GM12874 (cell line): ENCODE results near the gene CNTD1.

ENCODE experiments used
- CTCF ChIP-seq: IDR thresholded peaks from 2 replicates; pipeline ENCODE4 v1.5.1; 2011; ENCODE audit warnings: low read depth, mild to moderate bottlenecking, control low read depth, low read length, moderate library complexity; ENCODE audit not compliant: insufficient read depth

CNTD1 gene

GRCh38 chr17:42841975-42842685 is 43.5 kb downstream of the CNTD1 start:
- no peak for TF ChIP-seq CTCF

GRCh38 chr17:42843358-42843934 is 44.8 kb downstream of the CNTD1 start:
- peak; percentile 68 for TF ChIP-seq CTCF

GRCh38 chr17:42844271-42844670 is 45.6 kb downstream of the CNTD1 start, which contains the start of gene AOC2:
Gene AOC2 (plus strand): TSS chr17:42844580. CDS start chr17:42844627, 47 bp downstream.
- no peak for TF ChIP-seq CTCF

- no peak for TF ChIP-seq CTCF
Measured at GRCh38 chr17:42844761-42845555, 46.3 kb downstream of the CNTD1 start.

GRCh38 chr17:42845556-42845917 is 46.9 kb downstream of the CNTD1 start:
- no peak for TF ChIP-seq CTCF

- no peak for TF ChIP-seq CTCF
Measured at GRCh38 chr17:42845918-42846593, 47.4 kb downstream of the CNTD1 start.
